ENCODE measurements around the gene DUS1L. TPM values are rescaled to one million over a fixed set of nuclear protein-coding genes. Genes with fewer than 3 reads are reported as not detected.

Gene DUS1L
- total RNA-seq, 1 experiment from 2014 or later, result 132 TPM

- H3K9me3 Mint-ChIP-seq (ENCODE audit: low read depth, unreplicated experiment), result no peaks in the 10 kb centered on the region
- DNase-seq, result no peak
- peak overlapping the region; percentile 60 for H3K27ac Mint-ChIP-seq (ENCODE audit: unreplicated experiment)
- TF ChIP-seq CTCF (IDR thresholded peaks at IDR 0.05; ENCODE audit: unreplicated experiment), result no peak
- H3K27me3 Mint-ChIP-seq (ENCODE audit: unreplicated experiment), result no peaks in the 10 kb centered on the region
- no peaks in the 10 kb centered on the region for H3K4me1 Mint-ChIP-seq (ENCODE audit: low read depth, unreplicated experiment)
- H3K36me3 Mint-ChIP-seq (ENCODE audit: insufficient read depth, unreplicated experiment), result peaks cover 60% of the 10 kb centered on the region
- no TSS peak for BruUV-seq (replicated peaks)
- intact Hi-C loops (cut with micrococcal nuclease; ENCODE audit: unreplicated experiment), result no loop called here
- CTCF ChIA-PET, result interaction anchor here (0.5 to 1.3 kb wide), 2 partner anchors 12 to 411 kb away, joined by 3 to 4 read pairs; partner anchors contain the start of gene DCXR
- peak overlapping the region; percentile 80 for H3K4me3 Mint-ChIP-seq (ENCODE audit: low read depth, unreplicated experiment)
Measured at GRCh38 chr17:82050152-82050760, 15.3 kb downstream of the DUS1L start.

- Mint-ChIP-seq H3K36me3 (ENCODE audit: insufficient read depth, unreplicated experiment) (peaks cover 53% of the 10 kb centered on the region), H3K27ac (ENCODE audit: unreplicated experiment) (no peak overlapping the region), H3K27me3 (ENCODE audit: unreplicated experiment) (no peaks in the 10 kb centered on the region), H3K4me3 (ENCODE audit: low read depth, unreplicated experiment) (no peak overlapping the region), H3K4me1 (ENCODE audit: low read depth, unreplicated experiment) (no peaks in the 10 kb centered on the region), H3K9me3 (ENCODE audit: low read depth, unreplicated experiment) (no peaks in the 10 kb centered on the region)
- CTCF ChIA-PET, result no interaction called here
- DNase-seq, result no peak
- intact Hi-C loops (cut with micrococcal nuclease; ENCODE audit: unreplicated experiment), result no loop called here
- BruUV-seq (replicated peaks), result no TSS peak
- no peak for TF ChIP-seq CTCF (IDR thresholded peaks at IDR 0.05; ENCODE audit: unreplicated experiment)
Measured at GRCh38 chr17:82049521-82049971, 16.1 kb downstream of the DUS1L start.

GRCh38 chr17:82049106-82049505 lies 16.5 kb downstream of the DUS1L start:
- BruUV-seq (replicated peaks), result no TSS peak
- H3K27ac Mint-ChIP-seq (ENCODE audit: unreplicated experiment), result no peak overlapping the region
- no peaks in the 10 kb centered on the region for H3K27me3 Mint-ChIP-seq (ENCODE audit: unreplicated experiment)
- TF ChIP-seq CTCF (IDR thresholded peaks at IDR 0.05; ENCODE audit: unreplicated experiment), result no peak
- CTCF ChIA-PET, result no interaction called here
- peaks cover 49% of the 10 kb centered on the region for H3K36me3 Mint-ChIP-seq (ENCODE audit: insufficient read depth, unreplicated experiment)
- no peak overlapping the region for H3K4me3 Mint-ChIP-seq (ENCODE audit: low read depth, unreplicated experiment)
- no peaks in the 10 kb centered on the region for H3K9me3 Mint-ChIP-seq (ENCODE audit: low read depth, unreplicated experiment)
- DNase-seq, result no peak
- no peaks in the 10 kb centered on the region for H3K4me1 Mint-ChIP-seq (ENCODE audit: low read depth, unreplicated experiment)
- intact Hi-C loops (cut with micrococcal nuclease; ENCODE audit: unreplicated experiment), result no loop called here

- intact Hi-C loops (cut with micrococcal nuclease; ENCODE audit: unreplicated experiment), result no loop called here
- no peak for DNase-seq
- Mint-ChIP-seq H3K4me1 (ENCODE audit: low read depth, unreplicated experiment) (no peaks in the 10 kb centered on the region), H3K36me3 (ENCODE audit: insufficient read depth, unreplicated experiment) (peaks cover 44% of the 10 kb centered on the region), H3K27ac (ENCODE audit: unreplicated experiment) (no peak overlapping the region), H3K4me3 (ENCODE audit: low read depth, unreplicated experiment) (no peak overlapping the region), H3K27me3 (ENCODE audit: unreplicated experiment) (no peaks in the 10 kb centered on the region), H3K9me3 (ENCODE audit: low read depth, unreplicated experiment) (no peaks in the 10 kb centered on the region)
- CTCF ChIA-PET, result no interaction called here
- no TSS peak for BruUV-seq (replicated peaks)
- TF ChIP-seq CTCF (IDR thresholded peaks at IDR 0.05; ENCODE audit: unreplicated experiment), result no peak
Measured at GRCh38 chr17:82048571-82048971, 17.0 kb downstream of the DUS1L start.

Data from Calu3 (cell line).